WTC11 (cell line): Measurements from ENCODE around the gene FCN3. TPM values are rescaled to one million over a fixed set of nuclear protein-coding genes. Genes with fewer than 3 reads are reported as not detected.

Experiments
- ATAC-seq: fragments of 200-7000 bp; cut with Tn5 transposase; 2 replicates; pipeline ENCODE4 v1.10.0; 2021; ENCODE audit warnings: mild to moderate bottlenecking, moderate library complexity
- CTCF ChIA-PET: fragments of 300-600 bp; sonication (Branson Sonifier 250); formaldehyde crosslinking; loops from one replicate; lab custom pipeline; 2021; ENCODE audit warnings: antibody characterized with exemption; lab: Charles Lee
- POLR2A ChIA-PET: fragments of 350-600 bp; sonication (Branson Sonifier 250); formaldehyde crosslinking; loops from one replicate; lab custom pipeline; 2021; ENCODE audit warnings: antibody characterized with exemption; lab: Charles Lee
- DNase-seq: peaks from one replicate; pipeline ENCODE4 v3.0.0; 2021; ENCODE audit warnings: low spot score
- H3K27ac Mint-ChIP-seq: 2 replicates; pipeline ENCODE4 v1.8.0; 2021; ENCODE audit warnings: mixed read lengths
- H3K27me3 Mint-ChIP-seq: 2 replicates; pipeline ENCODE4 v1.8.0; 2021; ENCODE audit warnings: low read depth, mild to moderate bottlenecking, moderate library complexity, mixed read lengths
- H3K36me3 Mint-ChIP-seq: 2 replicates; pipeline ENCODE4 v1.8.0; 2021; ENCODE audit warnings: mixed read lengths
- H3K4me1 Mint-ChIP-seq: 2 replicates; pipeline ENCODE4 v1.8.0; 2022; ENCODE audit warnings: mixed read lengths
- H3K4me3 Mint-ChIP-seq: 2 replicates; pipeline ENCODE4 v1.8.0; 2021; ENCODE audit warnings: mild to moderate bottlenecking, moderate library complexity, mixed read lengths
- H3K9me3 Mint-ChIP-seq: 2 replicates; pipeline ENCODE4 v1.8.0; 2021; ENCODE audit warnings: mixed read lengths
- AR ChIP-seq: fragments of 250-450 bp; sonication (Bioruptor Pico); IDR thresholded peaks from 2 replicates; pipeline ENCODE4 v1.9.0; 2021; ENCODE audit warnings: mild to moderate bottlenecking
- ATF1 ChIP-seq: sonication (generic); formaldehyde crosslinking; IDR thresholded peaks from 2 replicates; pipeline ENCODE4 v1.8.1; 2023; ENCODE audit warnings: mild to moderate bottlenecking, moderate library complexity, missing genetic modification reagents
- ATF2 ChIP-seq: sonication (generic); formaldehyde crosslinking; IDR thresholded peaks from 2 replicates; pipeline ENCODE4 v1.8.1; 2022; ENCODE audit warnings: low read depth, missing genetic modification reagents, borderline replicate concordance
- CREM ChIP-seq: sonication (generic); formaldehyde crosslinking; IDR thresholded peaks from 2 replicates; pipeline ENCODE4 v1.8.1; 2022; ENCODE audit warnings: mild to moderate bottlenecking, missing genetic modification reagents, moderate library complexity
- E2F1 ChIP-seq: sonication (generic); formaldehyde crosslinking; IDR thresholded peaks from 2 replicates; pipeline ENCODE4 v1.8.0; 2022; ENCODE audit warnings: mild to moderate bottlenecking, missing genetic modification reagents
- ELF4 ChIP-seq: sonication (generic); formaldehyde crosslinking; IDR thresholded peaks from 2 replicates; pipeline ENCODE4 v1.8.1; 2022; ENCODE audit warnings: low read depth, mild to moderate bottlenecking, moderate library complexity, missing genetic modification reagents
- ETV6 ChIP-seq: sonication (generic); formaldehyde crosslinking; IDR thresholded peaks from 2 replicates; pipeline ENCODE4 v1.8.1; 2022; ENCODE audit warnings: mild to moderate bottlenecking, missing genetic modification reagents
- FOXK1 ChIP-seq: sonication (generic); formaldehyde crosslinking; IDR thresholded peaks from 2 replicates; pipeline ENCODE4 v1.8.0; 2022; ENCODE audit warnings: mild to moderate bottlenecking, moderate library complexity, missing genetic modification reagents
- FOXP1 ChIP-seq: sonication (generic); formaldehyde crosslinking; IDR thresholded peaks from 2 replicates; pipeline ENCODE4 v1.8.0; 2022; ENCODE audit warnings: missing genetic modification reagents, mild to moderate bottlenecking, moderate library complexity, borderline replicate concordance
- GRHL2 ChIP-seq: fragments of 250-450 bp; sonication (Bioruptor Pico); IDR thresholded peaks from 2 replicates; pipeline ENCODE4 v1.8.0; 2022; ENCODE audit warnings: mild to moderate bottlenecking, moderate library complexity; ENCODE audit not compliant: insufficient replicate concordance, severe bottlenecking
- GTF2I ChIP-seq: fragments of 250-450 bp; sonication (Bioruptor Pico); conservative IDR thresholded peaks from 2 replicates; pipeline ENCODE4 v1.4.0; 2021; ENCODE audit warnings: mild to moderate bottlenecking
- HMGXB4 ChIP-seq: sonication (generic); formaldehyde crosslinking; IDR thresholded peaks from 2 replicates; pipeline ENCODE4 v1.8.1; 2023; ENCODE audit warnings: mild to moderate bottlenecking, moderate library complexity, missing genetic modification reagents
- MAX ChIP-seq: sonication (generic); formaldehyde crosslinking; IDR thresholded peaks from 2 replicates; pipeline ENCODE4 v1.8.0; 2022; ENCODE audit warnings: mild to moderate bottlenecking, missing genetic modification reagents
- MLX ChIP-seq: sonication (generic); formaldehyde crosslinking; IDR thresholded peaks from 2 replicates; pipeline ENCODE4 v1.8.1; 2023; ENCODE audit warnings: mild to moderate bottlenecking, missing genetic modification reagents, moderate library complexity
- NFATC4 ChIP-seq: fragments of 250-450 bp; sonication (Bioruptor Pico); IDR thresholded peaks from 2 replicates; pipeline ENCODE4 v1.9.0; 2021; ENCODE audit warnings: mild to moderate bottlenecking
- NR2C2 ChIP-seq: sonication (generic); formaldehyde crosslinking; IDR thresholded peaks from 2 replicates; pipeline ENCODE4 v1.8.0; 2022; ENCODE audit warnings: mild to moderate bottlenecking, missing genetic modification reagents
- PRRX2 ChIP-seq: fragments of 250-450 bp; sonication (Bioruptor Pico); IDR thresholded peaks from 2 replicates; pipeline ENCODE4 v1.8.0; 2021; ENCODE audit warnings: mild to moderate bottlenecking
- SOX15 ChIP-seq: fragments of 250-450 bp; sonication (Bioruptor Pico); IDR thresholded peaks from 2 replicates; pipeline ENCODE4 v1.9.0; 2021; ENCODE audit warnings: mild to moderate bottlenecking
- SP1 ChIP-seq: sonication (generic); formaldehyde crosslinking; conservative IDR thresholded peaks from 2 replicates; pipeline ENCODE4 v1.8.1; 2022; ENCODE audit warnings: missing genetic modification reagents
- TCF7 ChIP-seq: sonication (generic); formaldehyde crosslinking; IDR thresholded peaks from 2 replicates; pipeline ENCODE4 v1.8.0; 2022; ENCODE audit warnings: mild to moderate bottlenecking, low read depth, missing genetic modification reagents, moderate library complexity
- ZNF263 ChIP-seq: sonication (generic); formaldehyde crosslinking; IDR thresholded peaks from 2 replicates; pipeline ENCODE4 v1.8.1; 2022; ENCODE audit warnings: low read depth, mild to moderate bottlenecking, moderate library complexity, missing genetic modification reagents
- ZNF317 ChIP-seq: sonication (generic); formaldehyde crosslinking; IDR thresholded peaks from 2 replicates; pipeline ENCODE4 v1.8.1; 2023; ENCODE audit warnings: low read depth, mild to moderate bottlenecking, moderate library complexity, missing genetic modification reagents, borderline replicate concordance
- ZNF396 ChIP-seq: fragments of 250-450 bp; sonication (Bioruptor Pico); IDR thresholded peaks from 2 replicates; pipeline ENCODE4 v1.8.0; 2021; ENCODE audit warnings: mild to moderate bottlenecking, moderate library complexity, borderline replicate concordance
- total RNA-seq: library from RNA; stranded (reverse); gene quantifications from 3 replicates; pipeline ENCODE4 v1.2.3, GENCODE V29; 2021

The FCN3 gene
- total RNA-seq, 1 experiment from 2014 or later, result 0.98 TPM

- TF ChIP-seq GTF2I, result no peak
- peak; percentile 66; the same call in 1 of the 2 replicates for TF ChIP-seq HMGXB4 (CRISPR knock-in tag)
- TF ChIP-seq ETV6 (CRISPR knock-in tag), result no peak
- no peak for TF ChIP-seq AR (CRISPR knock-in tag)
- TF ChIP-seq SP1 (CRISPR knock-in tag), result peak; percentile 75
- TF ChIP-seq TCF7 (CRISPR knock-in tag), result no peak
- TF ChIP-seq ATF2 (CRISPR knock-in tag), result no peak
- TF ChIP-seq FOXP1 (CRISPR knock-in tag), result peak; percentile 70; the same call in 1 of the 2 replicates
- TF ChIP-seq ELF4, result no peak
- TF ChIP-seq FOXK1, result peak; percentile 60; the same call in 1 of the 2 replicates
- TF ChIP-seq MAX (CRISPR knock-in tag), result peak; percentile 74
- no peak for TF ChIP-seq SOX15 (CRISPR knock-in tag)
- no peak for TF ChIP-seq PRRX2 (CRISPR knock-in tag)
- TF ChIP-seq CREM (CRISPR knock-in tag), result no peak
These were observed 17.2 kb downstream of the FCN3 start (continued) for GRCh38 chr1:27357281-27358037.

- Mint-ChIP-seq H3K27ac (no peak overlapping the region), H3K36me3 (no peaks in the 10 kb centered on the region), H3K27me3 (peaks cover 42% of the 10 kb centered on the region), H3K4me1 (peaks cover 22% of the 10 kb centered on the region), H3K9me3 (no peaks in the 10 kb centered on the region), H3K4me3 (no peak overlapping the region; the same call in 1 of the 2 replicates)
- POLR2A ChIA-PET, result interaction anchor here (0.7 to 1.2 kb wide), 2 partner anchors 9 to 12 kb away, joined by 3 to 6 read pairs; no protein-coding TSS in a partner anchor
- DNase-seq (peak; percentile 64), ATAC-seq (peak; percentile 27)
- CTCF ChIA-PET, result interaction anchor here (0.6 to 11.0 kb wide), 48 partner anchors 8 to 402 kb away, joined by 3 to 258 read pairs (median 5); partner anchors contain the start of genes CD164L2, FCN3, GPR3 and MAP3K6
- no peak for TF ChIP-seq ZNF263 (CRISPR knock-in tag)
- TF ChIP-seq NR2C2 (CRISPR knock-in tag), result no peak
- no peak for TF ChIP-seq NFATC4 (CRISPR knock-in tag)
- TF ChIP-seq ATF2 (CRISPR knock-in tag), result no peak
- TF ChIP-seq MLX (CRISPR knock-in tag), result no peak
- TF ChIP-seq TCF7 (CRISPR knock-in tag), result no peak
- no peak for TF ChIP-seq HMGXB4 (CRISPR knock-in tag)
- no peak for TF ChIP-seq ZNF317
- TF ChIP-seq ATF1 (CRISPR knock-in tag), result no peak
- TF ChIP-seq GRHL2 (CRISPR knock-in tag), result no peak
- TF ChIP-seq E2F1 (CRISPR knock-in tag), result no peak
- TF ChIP-seq ZNF396 (CRISPR knock-in tag), result no peak
These were observed 17.9 kb downstream of the FCN3 start for GRCh38 chr1:27356619-27357280.
